Forelimb muscle (tissue), 1 donor: Measurements from ENCODE around the gene COA1. TPM values are rescaled to one million over a fixed set of nuclear protein-coding genes. Genes with fewer than 3 reads are reported as not detected.
"Not testable (repeated sequence)": the region's sequence is repeated elsewhere in the genome, so short reads cannot be mapped to it uniquely, and the experiment has no call there.

Source experiments
- DNase-seq: peaks from one replicate; pipeline ENCODE4 v3.0.0-alpha.2; 2013; ENCODE audit warnings: low read depth
- polyA plus RNA-seq: library from polyadenylated mRNA; unstranded; fragments of 120-200 nt; gene quantifications from one replicate; pipeline ENCODE4 v1.2.1, GENCODE V29; 2013; ENCODE audit not compliant: insufficient read length

The COA1 gene
- polyA plus RNA-seq, 1 donor: 42.2 TPM

DNA sequence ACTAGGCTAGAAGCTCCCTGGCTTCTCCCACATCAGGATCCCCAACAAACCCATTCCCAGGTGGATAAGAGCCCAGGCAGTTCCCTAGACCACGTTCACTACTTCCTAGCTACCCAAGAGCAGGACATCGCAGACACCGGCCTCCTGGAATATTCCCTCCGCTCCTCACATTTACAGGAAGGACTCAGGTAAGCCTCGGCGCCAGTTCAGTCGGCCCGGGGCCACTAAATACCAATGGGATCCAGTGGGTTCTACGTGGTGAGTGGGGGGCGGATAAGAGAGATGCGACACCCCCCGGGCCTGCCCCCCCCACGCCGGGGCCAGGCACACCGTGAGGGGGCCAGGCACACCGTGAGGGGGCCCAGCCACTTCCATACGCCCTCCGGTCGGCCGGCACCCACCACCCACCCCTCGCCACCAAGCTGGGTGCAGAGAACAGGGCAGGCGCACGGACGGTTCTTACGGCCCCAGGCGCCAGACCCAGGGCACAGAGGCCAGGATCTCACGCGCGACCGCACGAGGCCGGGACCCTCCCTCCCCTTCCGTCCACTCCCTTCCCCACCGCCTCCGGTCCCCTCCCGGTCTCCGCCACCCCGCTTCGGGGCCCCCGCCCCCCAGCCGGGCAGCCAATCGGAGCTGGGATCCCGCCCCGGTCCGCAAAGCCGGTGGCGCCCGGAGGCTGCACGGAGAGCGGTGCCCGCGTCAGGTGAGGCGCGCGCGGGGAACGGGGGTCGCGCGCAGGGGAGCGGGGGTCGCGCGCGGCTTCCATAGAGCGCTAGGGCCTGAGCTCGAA is 28.9 kb upstream of the COA1 start, which contains the start of gene BLVRA:
Gene BLVRA (plus strand): TSS at position 652 of the 793 bp plus-strand sequence. CDS start 12,479 bp downstream, outside the sequence.
- no peak for DNase-seq

DNA sequence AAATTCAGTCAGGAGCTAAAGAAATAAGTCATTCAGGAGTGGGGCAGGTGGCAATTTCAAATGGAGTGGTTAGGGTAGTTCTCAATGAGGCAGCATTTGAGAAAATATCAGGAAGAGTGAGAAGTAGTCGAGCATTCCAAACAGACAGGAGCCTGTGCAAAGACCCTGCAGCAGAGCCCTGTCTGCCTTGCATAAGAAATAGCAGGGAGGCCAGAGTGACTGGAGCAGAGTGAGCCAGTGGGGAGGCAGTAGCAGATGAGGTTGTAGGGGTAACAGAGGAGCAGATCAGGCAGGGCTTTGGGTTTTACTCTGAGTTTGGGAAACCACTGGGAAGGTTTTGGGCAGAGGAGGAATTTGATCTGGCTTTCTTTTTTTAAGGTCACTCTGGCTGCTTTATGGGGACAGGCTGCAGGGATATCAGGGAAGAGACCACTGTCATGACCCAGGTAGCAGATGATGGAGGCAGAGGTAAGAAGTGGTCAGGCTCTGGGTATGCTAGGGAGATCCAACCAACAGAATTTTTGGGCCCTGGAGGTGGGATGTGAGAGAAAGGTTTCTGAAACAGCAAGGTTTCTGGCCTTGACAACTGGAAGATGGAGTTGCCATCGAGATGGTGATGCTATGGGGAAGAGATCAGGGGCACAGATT is 27.9 kb upstream of the COA1 start:
- DNase-seq: no peak

DNA sequence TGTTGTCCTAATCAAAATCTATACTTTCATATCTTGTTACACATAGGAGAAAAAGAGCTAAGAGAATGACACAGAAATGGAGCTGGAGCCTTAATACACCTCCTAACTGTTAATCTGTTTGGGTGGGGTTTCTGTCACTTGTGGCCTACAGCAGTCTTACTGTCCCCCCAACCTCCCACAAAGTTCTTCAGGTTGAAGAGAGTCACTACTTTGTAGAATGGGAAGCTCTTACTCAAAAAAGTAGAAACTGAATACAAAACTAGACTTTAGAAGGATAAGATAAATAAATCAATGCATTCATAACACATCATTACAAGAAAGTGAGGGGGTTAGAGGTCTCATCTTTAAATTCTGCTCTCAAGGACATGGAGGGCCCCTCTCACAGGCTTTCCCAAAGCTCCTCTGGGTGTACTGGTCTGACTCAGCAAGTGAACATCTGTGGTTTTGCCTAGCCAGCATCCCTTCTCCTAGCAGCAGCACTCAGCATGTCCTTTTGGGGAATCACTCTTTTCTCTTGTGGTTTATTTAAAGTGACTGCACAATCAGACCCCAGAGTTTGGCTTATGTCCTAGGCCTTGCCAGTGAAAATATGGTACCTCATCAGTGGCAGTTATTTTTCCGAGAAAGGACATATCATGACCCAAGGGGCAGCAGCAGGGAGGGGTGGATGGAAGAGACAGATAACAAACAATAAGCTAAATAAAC is 27.2 kb upstream of the COA1 start:
- no peak for DNase-seq

DNA sequence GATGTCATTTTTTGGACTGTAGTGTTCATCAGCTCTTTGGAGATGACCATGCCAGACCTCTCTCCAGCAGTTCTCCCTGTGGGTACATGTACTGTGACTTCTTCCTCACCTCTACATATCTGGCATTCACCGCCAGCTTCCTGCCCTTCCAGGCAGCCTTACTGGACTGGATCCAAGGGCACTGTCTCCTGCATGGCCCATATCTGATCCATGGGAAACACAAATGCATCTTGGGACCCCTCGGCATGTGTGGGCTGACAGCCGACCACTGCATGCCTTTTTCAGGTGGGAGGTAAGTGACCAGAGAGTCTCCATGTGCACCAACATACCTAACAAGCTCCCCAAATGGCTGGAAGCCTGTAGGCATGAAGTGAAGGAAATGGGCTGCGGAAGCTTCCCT is 25.3 kb upstream of the COA1 start:
- DNase-seq: no peak

DNA sequence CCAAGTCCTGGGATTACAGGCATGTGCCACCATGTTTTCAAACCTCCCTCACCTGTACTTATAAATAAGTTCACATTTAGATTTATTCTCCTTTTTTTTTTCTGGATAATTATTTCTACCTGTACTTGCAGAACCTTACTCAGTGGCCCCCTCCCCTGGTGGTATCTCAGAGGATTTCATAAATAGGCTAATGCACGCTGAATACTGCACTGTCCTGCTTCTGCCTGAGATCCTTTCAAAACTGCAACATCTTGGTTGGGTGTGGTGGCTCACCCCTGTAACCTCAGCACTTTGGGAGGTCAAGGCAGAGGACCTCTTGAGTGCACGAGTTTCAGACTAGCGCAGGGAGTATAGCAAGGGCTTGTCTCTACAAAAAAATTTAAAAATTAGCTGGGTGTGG is 24.5 kb upstream of the COA1 start:
- DNase-seq: no peak

DNA sequence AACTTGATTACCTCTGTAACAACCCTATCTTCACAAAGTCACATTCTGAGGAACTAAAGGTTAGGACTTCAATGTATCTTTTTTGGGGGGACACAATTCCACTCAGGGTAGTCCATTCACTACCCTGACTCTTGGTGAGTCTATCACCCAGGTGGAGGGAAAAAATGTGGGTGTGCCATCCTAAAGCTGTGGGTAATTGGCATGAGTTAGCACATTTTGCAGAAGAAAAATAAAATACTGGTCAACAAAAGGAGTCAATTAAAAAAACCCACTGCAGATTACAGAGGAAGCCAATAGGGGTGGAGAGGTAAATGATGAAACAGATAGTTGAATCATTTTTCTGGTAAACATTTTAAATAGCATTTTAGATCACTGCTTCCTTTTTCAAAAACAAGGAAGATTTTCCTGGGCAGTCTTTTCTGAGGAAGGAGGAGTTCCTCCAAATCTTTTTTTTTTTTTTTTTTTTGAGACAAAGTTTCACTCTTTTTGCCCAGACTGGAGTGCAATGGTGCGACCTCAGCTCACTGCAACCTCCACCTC is 24.0 kb upstream of the COA1 start:
- no peak for DNase-seq

DNA sequence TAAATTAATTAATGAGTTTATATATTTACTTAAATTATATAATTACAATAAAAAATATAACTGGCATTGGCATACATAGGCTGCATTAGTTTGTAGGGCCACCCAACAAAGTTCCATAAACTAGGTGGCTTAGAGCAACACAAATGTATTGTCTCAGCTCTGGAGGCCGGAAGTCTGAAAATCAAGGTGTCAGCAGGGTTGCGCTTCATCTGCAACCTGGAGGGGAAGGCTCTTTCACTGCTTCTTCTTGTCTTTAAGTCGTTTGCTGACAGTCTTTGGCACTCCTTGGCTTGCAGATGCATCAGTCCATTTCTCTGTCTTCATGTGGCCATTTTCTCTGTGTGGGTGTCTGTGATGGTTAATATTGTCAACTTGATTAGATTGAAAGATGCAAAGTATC is 23.1 kb upstream of the COA1 start:
- DNase-seq: no peak

DNA sequence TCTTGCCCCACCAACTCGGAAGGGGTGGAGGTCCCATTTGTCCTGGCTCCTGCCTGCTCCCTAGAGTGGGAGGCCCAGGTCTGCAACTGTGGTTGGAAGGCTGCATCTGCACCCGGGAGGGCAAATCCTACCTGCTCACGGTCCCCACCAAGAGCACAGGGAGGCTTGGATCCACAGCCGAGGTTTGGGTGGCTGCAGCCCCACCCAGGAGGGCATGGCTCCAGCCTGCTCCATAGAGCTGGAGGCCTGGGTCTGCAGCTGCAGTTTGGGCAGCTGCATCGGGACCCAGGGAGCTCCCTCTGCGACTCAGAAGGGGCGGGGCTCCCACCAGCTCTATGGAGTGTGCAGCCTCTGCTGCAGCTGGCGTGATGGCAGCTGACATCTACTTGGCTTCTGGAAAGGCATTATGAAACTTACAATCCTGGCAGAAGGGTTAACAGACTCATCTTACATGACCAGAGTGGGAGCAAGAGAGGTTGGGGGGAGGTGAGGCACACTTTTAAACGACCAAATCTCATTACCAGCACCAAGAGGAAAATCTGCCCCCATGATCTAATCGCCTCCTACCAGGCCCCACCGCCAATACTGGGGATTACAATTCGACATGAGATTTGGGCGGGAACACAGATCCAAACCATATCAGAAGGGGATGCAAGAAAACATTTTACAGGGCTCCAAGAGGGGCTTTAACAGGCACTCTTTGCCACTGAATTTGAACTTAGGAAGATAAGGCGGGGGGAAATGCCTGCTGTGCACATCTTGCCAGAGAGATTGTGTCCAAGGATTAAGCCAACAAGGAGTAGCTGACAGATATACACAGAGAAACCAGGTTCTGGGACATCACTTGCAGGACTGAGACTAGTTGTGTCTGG is 20.9 kb upstream of the COA1 start:
- no peak for DNase-seq

DNA sequence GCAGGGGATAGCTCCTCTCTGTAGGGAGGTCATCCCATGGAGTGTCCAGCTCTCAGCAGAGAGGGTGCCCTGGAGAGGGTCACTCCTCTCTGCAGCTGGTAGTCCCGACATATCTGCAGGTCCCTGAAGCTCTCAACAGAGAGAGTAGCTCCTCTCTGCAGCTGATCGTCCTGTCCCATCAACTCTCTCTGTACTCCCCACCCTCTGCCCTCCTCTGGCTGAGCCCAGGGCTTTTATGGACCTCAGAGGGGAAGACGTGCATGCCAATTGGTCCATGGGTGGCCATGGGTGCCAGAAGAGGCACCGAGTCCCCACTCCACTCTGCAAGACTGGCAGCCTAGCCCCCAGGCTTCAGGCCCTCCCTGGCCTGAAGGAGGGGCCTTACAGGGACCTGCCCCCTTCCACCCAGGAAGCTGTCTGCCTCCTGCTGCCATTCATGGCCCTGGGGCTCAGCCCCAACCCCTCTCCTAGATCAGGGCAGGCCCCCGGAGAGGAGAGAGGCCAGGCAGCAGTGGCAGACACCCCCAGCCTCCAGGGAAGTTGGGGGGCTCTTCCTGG is 20.1 kb upstream of the COA1 start:
- no peak for DNase-seq

DNA sequence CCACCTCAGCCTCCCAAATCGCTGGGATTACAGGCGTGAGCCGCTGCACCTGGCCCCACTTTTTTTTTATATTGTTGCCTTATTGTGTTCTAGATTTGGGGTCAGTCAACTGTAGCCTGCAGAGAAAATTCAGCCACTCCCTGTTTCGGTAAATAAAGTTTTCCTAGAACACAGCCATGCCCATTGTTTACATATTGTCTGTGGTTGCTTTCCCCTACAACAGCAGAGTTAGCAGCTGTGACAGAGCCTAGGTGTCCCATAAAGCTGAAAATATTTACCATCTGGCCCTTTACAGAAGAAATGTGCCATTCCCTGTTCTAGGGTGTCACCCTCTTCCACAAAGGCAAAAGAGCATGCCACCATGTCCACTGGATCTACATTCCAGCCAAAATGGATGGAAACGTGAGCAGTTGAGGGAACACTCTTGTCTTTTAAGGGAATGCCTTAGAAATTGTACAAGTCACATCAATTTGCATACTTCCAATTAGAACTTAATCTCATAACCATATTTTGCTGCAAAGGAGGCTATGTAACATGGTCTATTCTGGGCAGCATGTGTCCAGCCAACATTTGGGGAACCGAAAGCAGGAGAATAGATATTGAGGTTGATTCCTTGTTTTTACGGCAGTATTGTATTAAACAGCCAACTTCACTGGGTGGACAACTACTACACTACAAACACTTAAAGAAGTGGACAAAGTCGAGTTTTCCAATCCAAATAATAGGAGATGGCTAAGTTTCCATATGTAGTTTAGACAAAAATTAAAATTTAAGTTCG is 18.2 kb upstream of the COA1 start:
- DNase-seq: no peak

DNA sequence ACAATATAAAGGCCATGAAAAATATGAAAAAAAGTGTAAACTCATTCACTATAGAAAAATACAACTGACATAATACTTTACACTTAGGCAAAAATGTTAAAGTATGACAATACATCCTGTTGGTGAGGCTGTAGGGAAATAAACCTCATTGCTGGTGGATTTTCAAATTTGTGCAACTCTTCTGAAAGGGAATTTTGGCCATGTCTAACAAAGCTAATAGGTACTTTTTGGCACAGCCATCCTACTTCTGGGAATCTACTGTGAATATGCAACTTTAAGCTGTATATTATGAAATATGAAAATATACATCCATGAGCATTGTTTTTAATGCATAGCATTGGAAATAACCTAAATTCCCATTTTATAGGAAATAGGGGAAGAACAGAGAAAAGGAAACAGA is 13.4 kb upstream of the COA1 start:
- no peak for DNase-seq

DNA sequence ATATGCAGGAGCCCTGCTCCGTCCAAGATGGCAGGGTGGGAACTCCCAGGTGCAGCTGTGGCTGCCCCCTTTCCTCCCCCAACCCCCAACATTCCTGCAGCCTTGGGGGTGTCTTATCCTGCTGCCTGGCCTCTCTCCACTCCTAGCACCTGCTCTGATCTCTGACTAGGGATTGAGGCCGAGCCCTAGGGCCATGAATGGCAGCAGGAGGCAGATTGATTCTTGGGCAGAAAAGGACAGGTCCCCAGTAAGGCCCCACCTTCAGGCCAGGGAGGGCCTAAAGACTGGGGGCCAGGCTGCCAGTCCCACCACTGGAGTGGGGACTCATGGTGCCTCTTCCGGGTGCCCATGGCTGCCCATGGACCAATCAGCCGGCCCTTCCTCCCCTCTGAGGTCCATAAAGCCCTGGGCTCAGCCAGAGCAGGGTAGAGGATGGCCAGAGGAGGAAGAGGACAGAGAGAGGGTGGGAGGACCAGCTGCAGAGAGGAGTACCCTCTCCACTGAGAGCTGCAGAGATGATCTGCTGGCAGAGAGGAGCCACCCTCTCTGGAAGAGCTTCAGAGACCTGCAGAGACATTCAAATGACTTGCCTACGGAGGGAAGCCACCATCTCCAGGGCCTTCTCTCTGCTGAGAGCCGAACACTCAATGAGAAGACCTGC is 8.3 kb upstream of the COA1 start:
- DNase-seq: no peak

DNA sequence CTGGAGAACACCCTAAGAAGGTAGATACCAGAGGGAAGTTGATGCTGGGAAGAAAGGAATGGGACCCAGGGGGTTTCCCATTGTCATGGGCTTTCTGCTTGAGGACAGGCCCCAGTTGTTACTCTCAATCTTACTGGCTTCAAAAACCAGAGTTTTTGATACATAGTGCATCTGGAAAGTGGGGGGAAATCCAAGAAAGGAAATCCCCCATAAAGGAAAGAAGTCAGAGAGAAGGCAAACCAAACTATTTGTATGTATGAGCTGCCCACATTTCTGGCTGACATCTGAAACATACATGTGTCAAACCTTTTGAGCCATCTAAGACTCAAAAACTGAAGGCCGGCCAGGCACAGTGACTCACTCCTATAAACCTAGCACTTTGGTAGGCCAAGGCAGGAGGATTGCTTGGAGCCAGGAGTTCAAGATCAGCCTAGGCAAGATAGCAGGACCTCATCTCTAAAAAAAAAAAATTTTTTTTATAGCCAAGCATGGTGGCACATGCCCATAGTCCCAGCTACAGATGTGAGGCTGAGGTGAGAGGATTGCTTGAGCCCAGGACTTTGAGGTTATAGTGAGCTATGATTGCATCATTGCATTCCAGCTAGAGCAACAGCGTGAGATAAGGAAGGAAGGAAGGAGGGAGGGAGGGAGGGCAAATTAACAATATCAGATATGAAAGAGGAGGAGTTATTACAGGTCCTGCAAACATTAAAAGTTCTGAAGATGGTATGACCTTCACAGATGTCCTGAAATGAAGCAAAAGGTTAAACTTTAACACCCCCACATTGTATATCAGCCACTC is 6.7 kb upstream of the COA1 start:
- DNase-seq: no peak

DNA sequence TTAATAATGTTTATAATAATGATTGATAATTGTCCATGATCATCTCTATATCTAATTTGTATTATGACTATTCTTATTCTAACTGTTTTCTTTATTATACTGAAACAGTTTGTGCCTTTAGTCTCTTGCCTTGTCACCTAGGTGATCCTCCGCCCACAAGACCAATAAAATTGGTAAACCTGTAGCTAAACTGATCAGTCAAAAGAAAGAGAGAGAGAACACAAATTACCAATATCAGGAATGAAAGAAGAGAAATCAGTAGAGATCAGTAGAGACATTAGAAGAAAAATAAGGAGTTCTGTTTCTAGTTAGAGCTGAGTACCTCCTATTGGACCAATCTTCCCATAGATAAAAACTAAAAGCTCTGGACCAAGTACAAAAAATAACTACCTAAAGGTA is 6.1 kb upstream of the COA1 start:
- no peak for DNase-seq

DNA sequence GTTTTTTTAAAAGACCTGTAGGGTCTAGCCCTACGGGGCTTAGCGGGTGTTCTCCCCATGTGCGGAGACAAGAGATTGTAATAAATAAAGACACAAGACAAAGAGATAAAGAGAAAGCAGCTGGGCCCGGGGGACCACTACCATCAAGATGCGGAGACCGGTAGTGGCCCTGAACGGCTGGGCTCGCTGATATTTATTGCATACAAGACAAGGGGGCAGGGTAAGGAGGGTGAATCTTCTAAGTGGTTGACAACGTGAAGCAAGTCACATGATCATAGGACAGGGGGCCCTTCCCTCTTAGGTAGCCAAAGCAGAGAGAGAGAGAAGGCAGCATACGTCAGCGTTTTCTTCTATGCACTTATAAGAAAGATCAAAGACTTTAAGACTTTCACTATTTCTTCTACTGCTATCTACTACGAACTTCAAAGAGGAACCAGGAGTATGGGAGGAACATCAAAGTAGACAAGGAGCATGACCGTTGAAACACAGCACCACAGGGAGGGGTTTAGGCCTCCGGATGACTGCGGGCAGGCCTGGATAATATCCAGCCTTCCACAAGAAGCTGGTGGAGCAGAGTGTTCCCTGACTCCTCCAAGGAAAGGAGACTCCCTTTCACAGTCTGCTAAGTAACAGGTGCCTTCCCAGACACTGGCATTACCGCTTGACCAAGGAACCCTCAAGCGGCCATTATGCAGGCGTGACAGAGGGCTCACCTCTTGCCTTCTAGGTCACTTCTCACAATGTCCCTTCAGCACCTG is 5.4 kb upstream of the COA1 start:
- DNase-seq: not testable (repeated sequence)

DNA sequence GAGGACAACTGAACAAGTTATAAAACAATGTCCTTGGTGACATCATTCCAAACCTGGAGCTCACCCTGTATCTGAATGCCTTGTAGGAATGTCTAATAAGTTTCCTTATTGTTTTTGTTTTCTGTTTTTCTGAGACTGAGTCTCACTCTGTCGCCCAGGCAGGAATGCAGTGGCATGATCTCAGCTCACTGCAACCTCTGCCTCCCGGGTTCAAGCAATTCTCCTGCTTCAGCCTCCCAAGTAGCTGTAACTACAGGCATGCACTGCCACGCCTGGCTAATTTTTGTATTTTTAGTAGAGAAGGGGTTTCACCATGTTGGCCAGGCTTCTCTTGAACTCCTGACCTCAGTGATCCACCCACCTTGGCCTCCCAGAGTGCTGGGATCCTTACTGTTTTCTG is 2.2 kb upstream of the COA1 start:
- not testable (repeated sequence) for DNase-seq

DNA sequence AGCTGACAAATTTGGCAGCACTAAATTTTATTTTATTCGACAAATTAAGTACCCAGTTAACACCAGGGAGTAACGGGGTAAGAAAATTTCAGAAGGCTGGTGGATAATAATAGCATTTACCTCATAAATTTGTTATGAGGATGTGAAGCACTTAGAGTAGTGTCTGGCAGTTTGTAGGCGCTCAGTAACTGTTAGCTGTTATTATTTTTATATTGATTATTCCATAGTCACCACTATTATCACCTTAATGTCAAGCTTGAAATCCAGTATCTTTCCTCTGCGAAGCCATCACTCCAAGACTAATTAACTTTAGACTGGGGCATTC is 563 bp upstream of the COA1 start:
- DNase-seq: no peak

DNA sequence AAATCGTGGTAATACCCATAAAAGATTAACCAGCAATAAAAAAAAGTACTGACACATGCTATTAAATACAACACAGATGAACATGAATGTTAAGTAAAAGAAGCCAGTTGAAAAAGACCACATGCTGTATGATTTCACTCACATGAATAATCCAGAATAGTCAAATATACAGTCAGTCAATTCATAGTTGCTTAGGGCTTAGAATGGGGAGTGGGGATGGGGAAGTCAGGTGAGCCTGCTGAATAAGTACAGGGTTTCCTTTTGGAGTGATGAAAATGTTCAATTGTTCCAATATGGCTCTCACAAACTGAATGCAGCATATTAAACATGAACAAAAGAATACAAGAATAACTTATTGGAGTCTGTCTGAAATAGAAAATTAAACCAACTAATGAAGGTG is 1.8 kb downstream of the COA1 start:
- no peak for DNase-seq
